Ureter (tissue), 1 donor: ENCODE results near the gene IL17RD. TPM values are rescaled to one million over a fixed set of nuclear protein-coding genes. Genes with fewer than 3 reads are reported as not detected.
"Not testable (repeated sequence)": the region's sequence is repeated elsewhere in the genome, so short reads cannot be mapped to it uniquely, and the experiment has no call there.

ENCODE experiments used
- DNase-seq: peaks from one replicate; pipeline ENCODE4 v3.0.0-alpha.2; 2020; ENCODE audit warnings: low spot score
- total RNA-seq: library from RNA; stranded (reverse); gene quantifications from one replicate; pipeline ENCODE4 v1.2.4, GENCODE V29; 2023
- donor health status: DM: yes; HTN: yes; CAD: no.

IL17RD gene
- total RNA-seq, 1 donor from 2014 or later, result 5.4 TPM

DNA sequence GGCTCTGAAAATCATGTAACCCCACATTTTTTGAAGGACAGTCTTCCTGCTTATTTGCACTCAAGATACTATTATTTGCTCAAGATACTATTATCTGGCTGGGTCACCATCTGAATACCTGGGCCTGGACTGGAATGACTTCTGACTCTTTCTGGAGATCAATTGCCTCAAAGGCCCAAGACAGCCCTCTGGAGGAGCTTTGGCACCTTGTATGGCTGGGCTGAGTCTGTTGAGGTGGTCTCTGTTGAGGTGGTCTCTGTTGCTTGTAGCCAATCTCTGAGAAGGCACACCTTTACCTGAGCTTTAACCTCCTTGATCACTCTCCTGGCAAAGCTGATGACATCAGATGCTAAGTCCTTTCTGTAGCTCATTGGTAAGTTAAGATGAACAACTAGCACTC, 71.7 kb downstream of the IL17RD start:
- DNase-seq, result no peak

DNA sequence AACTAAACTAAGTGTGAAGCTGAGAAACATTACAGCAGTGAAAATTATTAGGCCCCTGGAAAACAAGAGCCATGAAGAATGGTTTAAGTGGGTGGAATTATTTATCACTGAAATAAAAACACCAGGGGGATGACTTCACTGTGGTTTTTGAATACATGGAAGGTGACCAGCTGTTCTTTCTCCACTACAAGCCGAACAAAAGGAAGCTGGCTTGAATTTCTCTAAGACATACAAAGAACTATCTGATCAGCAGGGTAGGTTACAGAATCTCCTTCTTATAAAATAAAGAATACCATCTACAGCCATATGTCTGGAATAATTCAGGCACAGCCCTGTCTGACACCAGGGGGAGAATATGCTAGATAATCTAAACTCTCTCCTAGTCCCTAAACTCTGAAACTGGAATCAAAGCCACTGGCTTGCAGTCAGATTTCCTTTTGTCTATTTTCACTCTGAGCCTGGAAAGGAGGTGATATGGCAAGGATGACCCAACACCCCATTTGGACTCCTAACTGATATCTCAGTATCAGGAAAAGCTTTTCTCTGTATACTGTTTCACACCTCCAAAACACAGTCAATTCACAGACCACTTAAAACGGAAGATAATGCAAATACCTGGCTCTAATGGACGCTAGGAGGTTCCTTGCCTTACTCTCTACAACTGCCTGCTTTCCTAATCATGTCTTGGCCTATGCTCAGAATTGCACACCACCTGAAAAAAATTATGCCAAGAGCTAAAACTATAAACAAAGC, 73.5 kb downstream of the IL17RD start:
- DNase-seq, result no peak

DNA sequence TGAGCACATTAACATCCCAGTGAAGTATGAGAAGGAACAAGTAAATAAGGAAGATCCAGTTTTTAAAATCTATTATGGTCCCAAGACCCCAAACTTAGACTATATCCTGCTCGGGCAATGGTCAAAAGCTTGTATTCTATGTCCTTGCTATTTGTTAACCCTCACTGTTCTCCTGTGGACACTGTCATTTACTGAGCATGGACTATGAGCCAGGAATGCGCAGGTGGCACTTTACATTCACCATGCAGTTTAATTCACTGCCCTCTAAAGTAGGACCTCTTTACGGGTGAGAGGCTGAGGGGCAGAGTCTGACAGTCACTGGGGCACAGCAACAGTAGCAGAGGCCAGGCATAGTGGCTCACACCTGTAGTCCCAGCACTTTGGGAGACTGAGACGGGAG, 76.1 kb downstream of the IL17RD start:
- no peak for DNase-seq

DNA sequence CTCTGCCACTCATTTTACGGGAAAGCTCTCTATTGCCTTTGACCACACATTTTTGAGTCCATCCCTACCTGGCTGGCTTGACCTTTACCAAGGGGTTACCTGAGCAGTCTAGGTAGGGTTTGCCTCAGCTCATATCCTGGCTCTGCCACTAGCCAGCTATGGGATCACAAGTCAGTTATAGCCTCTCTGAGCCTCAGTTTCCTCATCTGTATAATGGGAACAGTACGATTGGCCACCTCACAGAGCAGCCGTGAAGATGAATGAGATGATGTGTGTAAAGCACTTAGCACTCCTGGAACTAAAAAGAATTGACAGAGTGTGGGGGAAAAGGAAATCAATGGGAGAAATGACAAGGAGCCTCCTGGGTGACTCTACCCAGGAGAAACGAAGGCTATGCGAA, 76.7 kb downstream of the IL17RD start:
- no peak for DNase-seq

DNA sequence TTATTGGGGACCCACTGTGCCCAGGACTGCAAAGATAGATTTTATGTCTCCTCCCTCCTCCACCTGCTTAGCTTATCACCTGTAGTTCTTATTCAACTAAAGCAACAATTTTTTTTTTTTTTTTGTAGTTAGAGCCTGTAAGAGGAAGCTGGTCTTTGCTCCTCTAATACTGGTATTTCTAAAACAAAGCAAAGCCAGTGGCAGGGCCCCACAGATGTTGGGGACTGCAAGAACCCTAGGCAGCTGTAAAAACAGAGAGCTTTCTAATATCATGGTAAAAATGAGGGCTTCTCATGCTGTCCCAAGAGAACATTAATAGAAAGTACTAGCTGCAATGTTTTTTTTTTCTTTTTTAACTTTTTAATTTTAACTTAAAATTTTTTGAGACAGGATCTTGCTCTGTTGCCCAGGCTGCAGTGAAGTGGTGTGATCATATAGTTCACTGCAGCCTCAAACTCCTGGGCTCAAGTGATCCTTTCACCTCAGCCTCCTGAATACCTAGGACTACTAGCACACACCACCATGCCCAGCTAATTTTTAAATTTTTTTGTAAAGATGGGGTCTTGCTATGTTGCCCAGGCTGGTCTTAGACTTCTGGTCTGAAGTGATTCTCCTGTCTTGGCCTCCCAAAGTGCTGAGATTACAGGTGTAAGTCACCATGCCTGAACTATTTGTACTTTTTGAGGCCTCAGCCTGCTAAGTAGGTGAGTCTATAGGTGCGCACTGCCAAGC, 77.6 kb downstream of the IL17RD start:
- DNase-seq, result no peak

DNA sequence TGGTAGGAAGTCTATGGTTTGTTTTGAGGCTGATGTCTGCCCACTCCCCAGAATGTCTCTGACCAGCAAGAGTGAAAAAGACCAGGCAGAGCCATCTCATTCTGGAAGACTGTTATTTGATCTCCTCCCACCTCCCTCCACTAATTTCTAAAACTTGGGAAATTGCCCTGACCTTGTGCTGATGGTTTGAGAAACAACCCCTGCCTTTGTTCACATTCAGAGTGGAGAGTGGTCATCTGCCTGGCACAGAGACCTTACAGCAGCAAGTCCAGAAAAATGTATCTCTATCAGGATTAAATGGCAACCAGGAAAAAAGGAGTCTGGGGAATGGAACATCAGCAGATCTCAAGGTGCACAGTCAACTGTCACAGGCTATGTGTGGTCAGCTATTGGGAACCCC, 79.0 kb downstream of the IL17RD start:
- DNase-seq, result no peak

DNA sequence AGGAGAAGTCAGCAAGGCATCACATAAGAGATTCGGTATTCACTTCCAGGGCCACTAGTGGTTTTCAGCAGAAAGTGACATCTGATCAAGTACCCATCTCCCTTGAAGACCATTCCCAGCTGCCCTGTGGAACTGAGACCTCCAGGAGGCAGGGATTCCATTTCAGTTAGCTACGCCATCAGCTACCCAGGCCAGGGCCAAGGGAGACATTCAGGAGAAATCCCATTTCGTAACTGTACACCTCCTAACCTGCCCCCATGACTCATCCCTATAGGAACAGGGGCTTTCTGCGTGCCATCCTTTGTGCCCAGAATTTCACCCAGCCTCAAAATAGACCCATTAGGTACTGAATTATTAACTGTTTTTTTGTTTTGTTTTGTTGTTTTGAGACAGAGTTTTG, 79.9 kb downstream of the IL17RD start:
- no peak for DNase-seq

DNA sequence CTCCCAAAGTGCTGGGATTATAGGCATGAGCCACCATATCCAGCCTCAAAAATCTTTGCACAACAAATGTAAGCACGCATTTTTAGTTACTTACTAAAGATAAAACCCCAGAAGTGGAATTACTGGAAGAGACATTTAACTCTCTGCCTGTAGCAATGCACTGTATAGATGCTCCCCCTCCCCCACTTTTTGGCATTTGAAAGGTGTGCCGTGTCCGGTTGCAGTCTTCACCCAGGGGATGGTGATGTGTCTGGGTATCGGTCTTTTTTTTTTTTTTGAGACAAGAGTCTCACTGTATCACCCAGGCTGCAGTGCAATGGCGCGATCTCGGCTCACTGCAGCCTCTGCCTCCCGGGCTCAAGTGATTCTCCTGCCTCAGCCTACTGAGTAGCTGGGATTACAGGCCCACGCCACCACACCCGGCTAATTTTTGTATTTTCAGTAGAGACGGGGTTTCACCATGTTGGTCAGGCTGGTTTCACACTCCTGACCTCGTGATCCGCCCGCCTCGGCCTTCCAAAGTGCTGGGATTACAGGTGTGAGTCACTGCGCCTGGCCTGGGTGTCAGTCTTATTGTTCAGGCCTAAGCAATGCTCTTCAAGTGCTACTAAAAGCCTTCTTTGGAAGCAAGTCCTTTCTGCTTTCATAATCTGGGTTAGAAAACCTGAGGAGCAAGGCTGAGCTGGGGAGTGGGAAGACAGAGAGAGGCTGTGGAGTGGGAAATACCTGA, 81.7 kb downstream of the IL17RD start:
- not testable (repeated sequence) for DNase-seq

DNA sequence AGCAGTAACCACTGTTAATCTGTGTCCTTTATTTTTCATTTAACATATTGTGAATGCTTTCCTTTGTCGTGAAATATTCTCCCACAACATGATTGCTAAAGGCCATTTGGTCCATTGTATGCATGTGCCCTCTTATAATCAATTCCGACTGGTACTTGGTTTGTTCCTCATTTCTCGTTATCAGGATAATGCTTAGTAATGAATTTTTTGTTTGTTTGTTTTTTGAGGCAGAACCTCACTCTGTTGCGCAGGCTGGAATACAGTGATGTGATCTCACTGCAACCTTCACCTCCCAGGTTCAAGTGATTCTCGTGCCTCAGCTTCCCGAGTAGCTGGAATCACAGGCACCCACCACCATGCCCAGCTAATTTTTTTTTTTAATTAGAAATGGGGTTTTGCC, 82.7 kb downstream of the IL17RD start:
- no peak for DNase-seq

DNA sequence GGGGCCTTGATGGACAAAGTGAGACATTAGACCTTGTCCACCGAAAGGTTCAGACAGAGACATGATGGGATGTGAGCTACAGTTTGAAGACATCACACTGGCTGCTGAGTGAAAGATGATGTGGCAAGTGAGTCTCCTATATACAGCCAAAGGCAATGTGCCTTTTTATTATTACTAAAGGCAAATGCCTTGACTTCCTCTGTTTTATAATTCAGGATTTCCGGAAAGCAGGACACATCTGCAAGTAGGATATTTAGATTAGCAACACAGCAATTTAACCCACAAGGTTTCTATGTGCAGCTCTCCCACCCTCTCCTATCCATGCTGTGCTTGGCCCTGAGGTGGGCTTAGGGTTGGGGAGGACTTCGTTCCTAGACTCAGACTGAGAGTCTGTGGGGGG, 84.0 kb downstream of the IL17RD start:
- DNase-seq, result no peak

DNA sequence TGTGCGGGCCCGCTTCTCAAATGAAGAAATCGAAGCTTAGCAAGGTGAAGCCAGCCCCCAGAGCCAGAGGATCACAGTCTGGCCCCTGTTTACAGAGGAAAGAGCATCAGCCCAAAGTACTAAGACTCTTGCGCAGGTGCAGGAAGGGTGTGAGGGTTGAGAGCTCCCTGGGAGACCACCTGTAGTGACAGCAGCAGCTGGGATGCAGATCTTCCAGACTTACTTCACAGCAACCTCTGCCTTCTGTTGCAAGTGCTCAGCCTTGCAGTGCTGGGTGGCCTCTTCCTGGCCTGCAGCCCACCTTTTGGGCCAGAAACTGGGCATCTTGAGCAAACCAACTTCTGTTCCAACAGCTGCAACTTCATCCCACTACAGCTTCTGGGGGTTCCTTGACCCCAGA, 85.0 kb downstream of the IL17RD start:
- DNase-seq, result no peak

DNA sequence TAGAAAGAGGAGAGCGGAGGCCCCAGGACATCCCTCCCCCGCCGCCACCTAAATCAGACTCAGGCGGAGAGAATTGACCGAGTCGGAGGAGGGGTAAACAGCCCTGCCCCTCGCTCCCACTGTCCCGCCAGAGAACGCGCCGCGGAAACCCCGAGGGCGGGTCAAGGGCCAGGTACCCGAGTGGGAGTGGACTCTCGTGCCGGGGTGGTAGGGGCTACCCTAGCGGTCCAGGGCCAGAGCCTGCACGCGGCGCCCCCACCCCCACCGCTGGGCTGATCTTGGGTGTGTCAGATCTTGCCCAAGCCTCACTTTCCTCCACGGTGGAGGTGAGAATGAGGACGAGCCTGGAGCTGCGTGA, 85.7 kb downstream of the IL17RD start:
- peak; percentile 51 for DNase-seq

DNA sequence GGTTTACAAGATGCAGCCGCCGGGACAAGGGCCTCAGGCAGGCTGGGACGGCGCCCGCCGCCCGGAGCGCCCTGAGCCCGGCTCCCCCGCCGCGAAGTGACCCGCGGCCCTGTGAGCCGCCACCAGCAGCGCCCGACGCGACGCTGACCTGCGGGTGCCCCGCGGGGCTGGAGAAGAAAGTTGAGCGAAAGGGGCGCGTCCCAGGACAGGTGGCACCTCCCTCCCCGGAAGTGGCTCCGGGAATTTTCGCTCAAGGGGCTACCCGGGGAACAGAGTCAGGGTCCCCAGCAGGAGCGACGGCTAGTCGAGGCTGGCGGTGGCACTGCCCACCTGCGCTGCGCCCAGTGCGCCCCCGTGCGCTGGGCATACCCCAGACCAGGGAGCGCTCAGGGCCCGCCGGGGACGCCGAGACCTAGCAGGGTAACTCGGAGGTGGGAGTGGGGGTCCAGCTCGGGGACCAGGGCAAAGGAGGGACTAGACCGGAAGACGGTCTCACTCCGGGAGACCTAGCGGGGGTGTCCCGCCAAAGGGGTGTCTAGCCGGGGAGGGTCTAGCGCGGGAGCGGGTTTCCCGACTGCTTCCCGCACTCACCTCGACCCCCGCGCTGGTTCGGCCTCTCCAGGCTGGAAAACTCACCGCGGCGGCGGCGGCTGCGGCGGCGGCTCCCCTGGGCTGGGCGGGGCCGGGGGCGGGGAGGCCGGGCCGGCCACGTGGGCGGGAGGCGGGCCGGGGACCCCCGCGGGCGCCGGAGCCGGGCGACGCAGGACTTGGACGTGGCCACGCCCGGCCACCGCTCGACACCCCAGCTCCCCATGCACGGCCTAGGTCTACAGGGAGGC, 86.3 kb downstream of the IL17RD start:
- DNase-seq, result peak; percentile 62

DNA sequence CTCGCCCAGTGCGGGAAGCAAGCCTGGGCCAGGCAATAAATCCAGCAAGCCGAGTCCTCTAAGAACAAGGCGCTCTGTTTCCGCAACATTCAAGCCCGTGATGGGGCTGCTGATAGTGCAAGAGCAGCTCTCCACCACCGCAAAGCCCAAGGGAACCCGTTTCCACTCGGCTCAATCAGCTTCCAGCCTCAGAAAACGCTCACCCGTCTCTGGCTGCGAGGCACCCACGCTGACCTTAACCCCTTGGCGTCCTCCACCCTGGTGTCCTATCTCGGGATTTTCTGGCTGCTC, 86.9 kb downstream of the IL17RD start:
- peak; percentile 72 for DNase-seq

DNA sequence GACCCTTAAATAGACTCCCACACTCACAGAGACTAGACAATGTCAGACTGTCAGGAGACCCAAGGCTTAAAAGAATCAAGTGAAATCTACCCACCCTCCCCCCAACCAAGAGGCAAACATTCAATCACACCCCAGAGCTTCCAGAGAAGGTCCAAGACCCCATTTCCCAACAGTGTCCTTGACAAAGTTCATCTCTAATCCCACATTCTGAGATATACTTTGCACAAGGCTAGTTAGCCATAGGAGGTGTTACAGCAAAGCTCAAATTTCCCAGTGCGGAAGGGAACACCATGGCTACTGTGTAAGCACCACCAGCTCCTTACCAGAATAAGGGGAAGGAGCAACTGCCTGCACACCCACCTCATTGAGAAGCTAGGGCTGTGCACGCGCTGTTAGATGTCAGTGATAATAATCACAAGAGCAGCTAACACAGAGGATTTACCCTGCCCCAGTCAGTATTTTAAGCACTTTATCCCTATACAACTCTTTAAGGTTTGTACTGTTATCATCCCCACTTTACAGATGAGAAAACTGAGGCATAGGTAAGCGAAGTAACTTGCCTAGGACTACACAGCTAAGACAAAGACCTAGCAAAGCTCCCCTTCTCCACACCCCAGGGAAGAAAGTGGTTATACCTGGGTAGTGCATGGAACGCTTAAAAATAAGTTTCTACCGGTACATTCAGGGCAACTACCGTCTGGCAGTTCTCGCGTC, 87.4 kb downstream of the IL17RD start:
- no peak for DNase-seq

DNA sequence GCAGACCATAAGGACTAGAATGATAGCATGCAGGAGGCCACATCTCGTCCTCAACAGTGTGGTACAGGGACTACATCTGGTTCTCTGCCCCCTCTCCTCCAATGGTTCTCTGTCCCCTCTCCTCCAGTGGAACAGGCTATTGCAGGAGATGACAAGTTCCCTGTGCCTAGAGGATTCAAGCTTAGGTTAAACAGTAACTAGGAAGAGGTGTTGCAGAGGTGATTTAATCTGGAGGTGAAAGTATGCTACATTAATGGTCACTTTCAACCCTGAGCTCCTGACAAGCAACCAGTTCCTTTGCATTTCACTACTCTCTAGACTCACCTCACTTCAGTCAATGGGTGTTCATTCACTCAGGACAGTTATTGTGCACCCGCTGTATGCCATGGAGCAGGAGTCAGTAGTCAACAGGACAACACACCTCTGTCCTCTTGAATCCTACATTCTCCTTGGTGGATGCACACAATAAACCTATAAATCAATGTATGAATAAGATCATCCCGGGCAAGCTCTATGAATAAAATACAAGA, 88.7 kb downstream of the IL17RD start:
- DNase-seq, result no peak

DNA sequence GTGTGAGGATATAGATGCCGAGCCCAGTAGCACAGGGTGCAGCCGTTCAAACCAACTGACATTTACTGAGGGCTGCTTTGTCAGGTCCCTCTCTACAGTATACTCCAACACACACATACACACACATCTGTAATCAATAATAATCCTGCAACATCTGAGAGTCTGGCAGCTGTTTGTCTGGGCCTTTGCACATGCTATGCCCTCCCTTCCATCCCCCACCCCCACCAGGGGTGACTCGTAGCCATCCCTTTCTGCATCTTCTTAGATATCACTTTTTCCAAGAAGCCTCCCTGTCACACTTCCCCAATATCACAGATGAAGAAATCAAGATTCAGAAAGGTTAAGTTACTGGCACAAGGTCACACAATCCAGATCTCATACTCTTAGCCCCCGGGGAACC, 91.0 kb downstream of the IL17RD start:
- DNase-seq, result no peak

DNA sequence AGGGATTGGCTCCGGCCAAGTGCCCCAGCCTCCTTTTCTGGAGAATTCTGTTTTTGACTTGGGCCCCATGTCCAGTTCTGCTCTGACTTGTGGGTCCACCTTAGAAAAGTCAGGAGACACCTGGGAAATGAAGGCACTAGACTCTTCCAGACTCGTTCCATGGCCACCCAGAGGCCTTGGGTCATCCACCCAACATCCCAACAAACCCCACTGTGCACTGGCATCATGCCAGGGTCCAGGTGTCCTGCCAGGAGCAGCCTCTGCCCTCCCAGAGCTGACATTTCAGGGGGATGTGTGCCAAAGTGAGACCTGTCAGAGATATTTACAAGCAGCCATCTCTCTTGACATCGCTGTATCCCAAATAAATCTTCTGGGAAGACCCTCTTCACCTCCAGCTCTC, 91.5 kb downstream of the IL17RD start:
- DNase-seq, result no peak

DNA sequence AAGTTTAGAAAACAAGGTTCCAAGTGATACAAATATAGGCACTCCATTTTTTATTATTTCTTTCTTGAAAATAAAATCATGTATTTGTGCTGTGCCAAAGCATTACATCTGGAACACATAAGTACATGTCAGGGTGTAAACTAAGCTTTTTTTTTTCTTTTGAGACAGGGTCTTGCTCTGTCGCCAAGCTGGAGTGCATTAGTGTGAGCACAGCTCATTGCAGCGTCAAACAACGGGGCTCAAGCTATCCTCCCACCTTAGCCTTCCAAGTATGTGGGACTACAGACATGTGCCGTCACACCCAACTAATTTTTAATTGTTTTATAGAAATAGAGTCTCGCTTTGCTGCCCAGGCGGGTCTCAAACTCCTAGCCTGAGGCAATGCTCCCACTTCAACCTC, 95.7 kb downstream of the IL17RD start:
- no peak for DNase-seq

DNA sequence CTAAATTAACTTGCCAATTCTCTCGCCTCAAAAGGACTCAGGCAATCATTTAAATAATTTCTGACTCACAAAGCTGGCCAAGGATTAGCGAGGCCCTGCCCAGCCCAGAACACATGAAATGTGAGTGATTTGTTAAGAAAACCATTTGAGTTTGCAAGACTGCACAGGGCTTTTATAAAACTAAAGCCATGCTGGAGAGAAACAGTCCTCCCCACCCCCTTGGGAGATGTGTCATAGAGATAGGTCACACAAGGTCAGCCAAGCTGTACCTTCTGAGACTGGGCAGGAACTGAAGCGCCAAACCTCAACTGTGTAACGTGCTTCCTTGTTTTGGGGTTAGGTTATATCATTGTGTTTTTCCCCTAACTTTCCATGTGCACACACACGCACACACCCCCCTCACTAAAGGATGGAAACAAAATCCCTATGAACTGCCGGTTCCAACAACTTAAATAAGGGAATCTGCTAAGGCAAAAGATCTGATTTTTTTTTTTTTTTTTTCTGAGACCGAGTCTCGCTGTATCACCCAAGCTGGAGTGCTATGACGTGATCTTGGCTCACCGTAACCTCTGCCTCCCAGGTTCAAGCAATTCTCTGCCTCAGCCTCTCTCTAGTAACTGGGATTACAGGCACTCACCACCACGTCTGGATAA, 96.6 kb downstream of the IL17RD start:
- peak; percentile 59 for DNase-seq

DNA sequence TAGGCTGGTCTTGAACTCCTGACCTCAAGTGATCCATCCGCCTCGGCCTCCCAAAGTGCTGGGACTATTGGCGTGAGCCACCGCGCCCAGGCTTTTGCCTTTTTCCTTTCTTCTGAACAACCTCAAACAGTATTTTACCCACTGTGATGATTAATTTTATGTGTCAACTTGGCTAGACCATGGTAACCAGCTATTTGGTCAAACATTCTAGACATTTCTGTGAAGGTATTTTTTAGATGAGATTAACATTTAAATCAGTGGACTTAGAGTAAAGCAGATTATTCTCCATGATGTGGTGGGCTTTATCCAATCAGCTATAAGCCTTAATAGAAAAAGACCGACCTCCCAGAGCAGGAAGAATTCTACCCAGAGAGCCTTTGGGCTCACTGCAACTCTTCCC, 98.7 kb downstream of the IL17RD start:
- DNase-seq, result no peak
